Liver (tissue), 3 donors: ENCODE results near the gene MAVS.

ENCODE experiments used
- EGR1 ChIP-seq, 2 donors: IDR thresholded peaks; 2 replicates each; pipeline ENCODE4 v1.6.1; 2016 to 2018; ENCODE audit warnings: antibody characterized with exemption in 2 of 2, low read depth in 2 of 2
- RAD21 ChIP-seq, 2 donors: IDR thresholded peaks; 2 replicates each; pipeline ENCODE4 v1.6.1; 2016; ENCODE audit warnings: antibody characterized with exemption in 2 of 2, mild to moderate bottlenecking in 2 of 2
- YY1 ChIP-seq: IDR thresholded peaks from 2 replicates; pipeline ENCODE4 v1.6.1; 2016; ENCODE audit warnings: antibody characterized with exemption, mild to moderate bottlenecking
- TF ChIP-seq, protein P1 (sequence below): fragments of 150-350 bp; IDR thresholded peaks from 2 replicates; pipeline ENCODE4 v1.5.1; 2017; ENCODE audit warnings: improper control_type of control experiment, low read depth, low read length; ENCODE audit not compliant: missing input control
- TF ChIP-seq, protein P2 (sequence below): IDR thresholded peaks from 2 replicates; pipeline ENCODE4 v1.6.1; 2016; ENCODE audit warnings: antibody characterized with exemption
- TF ChIP-seq, protein P3 (sequence below): IDR thresholded peaks from 2 replicates; pipeline ENCODE4 v1.6.1; 2016; ENCODE audit warnings: antibody characterized with exemption
- donor health status: healthy.
- donor health status: healthy.

DNA sequence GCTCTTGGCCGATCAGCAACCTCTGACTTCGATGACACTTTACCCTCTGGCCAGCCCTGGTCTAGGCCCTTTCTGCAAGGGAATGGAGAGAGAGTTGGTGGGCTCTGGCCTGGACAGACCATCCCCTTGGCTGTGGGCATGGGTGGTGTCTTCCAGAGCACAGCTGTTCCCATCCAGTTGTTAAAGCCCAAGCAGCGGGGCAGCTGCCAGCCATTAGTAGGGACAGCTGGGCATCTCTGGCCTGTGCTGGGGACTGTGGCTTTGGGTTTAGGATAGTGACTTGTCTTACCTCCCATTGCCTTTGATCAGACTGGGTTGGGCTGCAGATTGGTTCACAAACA is 47.8 kb upstream of the MAVS start:
- TF ChIP-seq, protein P1, sequence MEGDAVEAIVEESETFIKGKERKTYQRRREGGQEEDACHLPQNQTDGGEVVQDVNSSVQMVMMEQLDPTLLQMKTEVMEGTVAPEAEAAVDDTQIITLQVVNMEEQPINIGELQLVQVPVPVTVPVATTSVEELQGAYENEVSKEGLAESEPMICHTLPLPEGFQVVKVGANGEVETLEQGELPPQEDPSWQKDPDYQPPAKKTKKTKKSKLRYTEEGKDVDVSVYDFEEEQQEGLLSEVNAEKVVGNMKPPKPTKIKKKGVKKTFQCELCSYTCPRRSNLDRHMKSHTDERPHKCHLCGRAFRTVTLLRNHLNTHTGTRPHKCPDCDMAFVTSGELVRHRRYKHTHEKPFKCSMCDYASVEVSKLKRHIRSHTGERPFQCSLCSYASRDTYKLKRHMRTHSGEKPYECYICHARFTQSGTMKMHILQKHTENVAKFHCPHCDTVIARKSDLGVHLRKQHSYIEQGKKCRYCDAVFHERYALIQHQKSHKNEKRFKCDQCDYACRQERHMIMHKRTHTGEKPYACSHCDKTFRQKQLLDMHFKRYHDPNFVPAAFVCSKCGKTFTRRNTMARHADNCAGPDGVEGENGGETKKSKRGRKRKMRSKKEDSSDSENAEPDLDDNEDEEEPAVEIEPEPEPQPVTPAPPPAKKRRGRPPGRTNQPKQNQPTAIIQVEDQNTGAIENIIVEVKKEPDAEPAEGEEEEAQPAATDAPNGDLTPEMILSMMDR: no peak
- no peak for TF ChIP-seq YY1
- TF ChIP-seq, protein P2, sequence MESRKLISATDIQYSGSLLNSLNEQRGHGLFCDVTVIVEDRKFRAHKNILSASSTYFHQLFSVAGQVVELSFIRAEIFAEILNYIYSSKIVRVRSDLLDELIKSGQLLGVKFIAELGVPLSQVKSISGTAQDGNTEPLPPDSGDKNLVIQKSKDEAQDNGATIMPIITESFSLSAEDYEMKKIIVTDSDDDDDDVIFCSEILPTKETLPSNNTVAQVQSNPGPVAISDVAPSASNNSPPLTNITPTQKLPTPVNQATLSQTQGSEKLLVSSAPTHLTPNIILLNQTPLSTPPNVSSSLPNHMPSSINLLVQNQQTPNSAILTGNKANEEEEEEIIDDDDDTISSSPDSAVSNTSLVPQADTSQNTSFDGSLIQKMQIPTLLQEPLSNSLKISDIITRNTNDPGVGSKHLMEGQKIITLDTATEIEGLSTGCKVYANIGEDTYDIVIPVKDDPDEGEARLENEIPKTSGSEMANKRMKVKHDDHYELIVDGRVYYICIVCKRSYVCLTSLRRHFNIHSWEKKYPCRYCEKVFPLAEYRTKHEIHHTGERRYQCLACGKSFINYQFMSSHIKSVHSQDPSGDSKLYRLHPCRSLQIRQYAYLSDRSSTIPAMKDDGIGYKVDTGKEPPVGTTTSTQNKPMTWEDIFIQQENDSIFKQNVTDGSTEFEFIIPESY: no peak
- TF ChIP-seq, protein P3, sequence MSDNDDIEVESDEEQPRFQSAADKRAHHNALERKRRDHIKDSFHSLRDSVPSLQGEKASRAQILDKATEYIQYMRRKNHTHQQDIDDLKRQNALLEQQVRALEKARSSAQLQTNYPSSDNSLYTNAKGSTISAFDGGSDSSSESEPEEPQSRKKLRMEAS: no peak
- TF ChIP-seq RAD21 (IDR thresholded peaks at IDR 0.05): no peak
- TF ChIP-seq EGR1 (IDR thresholded peaks at IDR 0.05; ENCODE audit: low read depth in 2 of 2): no peak
